Fibroblast of skin of right biceps (primary cell): ENCODE data around the gene TMEM144.

ENCODE experiments used
- DNase-seq: peaks from one replicate; pipeline ENCODE4 v3.0.0-alpha.2; 2013

TMEM144 gene

GRCh38 chr4:158209825-158210807 is at the start of gene TMEM144:
Gene TMEM144 (plus strand): TSS chr4:158210486. CDS start chr4:158212668, 2,182 bp downstream.
- peak; percentile 88 for DNase-seq

GRCh38 chr4:158161551-158162354 is 48.5 kb upstream of the TMEM144 start:
- peak; percentile 86 for DNase-seq

- no peak for DNase-seq
These were observed 47.7 kb upstream of the TMEM144 start for GRCh38 chr4:158162631-158163030.

DNA sequence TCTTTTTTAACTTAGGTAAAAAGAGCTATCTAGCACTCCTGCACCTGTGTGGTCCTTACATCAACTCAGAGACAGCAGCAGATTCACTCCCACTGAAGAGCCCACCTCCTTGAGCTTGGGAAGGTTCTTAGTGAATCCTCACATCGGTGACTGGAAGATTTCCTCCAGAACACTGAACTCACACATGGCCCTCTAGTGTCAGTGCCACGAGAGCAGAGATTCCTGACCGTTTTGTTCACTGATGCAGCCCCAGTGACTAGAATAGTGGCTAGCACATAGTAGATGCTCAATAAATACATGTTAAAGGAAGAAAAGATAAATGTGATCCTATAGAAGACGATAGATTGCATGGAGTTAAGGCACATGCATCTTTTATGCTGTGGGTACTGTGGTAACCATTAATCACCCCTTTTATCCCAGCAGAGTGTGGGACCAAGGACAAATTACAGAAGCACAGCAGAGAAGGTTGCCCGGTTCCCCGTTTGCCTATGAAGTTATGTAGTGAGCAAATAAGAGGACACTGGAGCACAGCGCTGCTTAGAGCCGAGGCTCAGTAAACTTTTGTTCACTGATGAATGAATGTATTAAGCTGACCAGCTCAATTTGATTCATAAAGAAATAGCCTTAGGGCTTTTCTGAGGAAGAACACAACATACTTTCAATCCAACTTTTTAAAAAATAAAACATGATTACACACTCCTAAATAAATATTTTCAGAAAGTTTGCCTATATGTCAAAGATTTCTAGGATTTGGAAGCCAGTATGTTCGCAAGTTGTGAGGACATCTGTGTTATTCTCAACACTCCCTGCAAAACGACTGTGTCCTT is 46.1 kb upstream of the TMEM144 start:
- DNase-seq = no peak

GRCh38 chr4:158164768-158165213 is 45.5 kb upstream of the TMEM144 start:
- no peak for DNase-seq

- DNase-seq = no peak
These were observed 43.6 kb upstream of the TMEM144 start for GRCh38 chr4:158166701-158167100.

- DNase-seq = no peak
These were observed 41.7 kb upstream of the TMEM144 start for GRCh38 chr4:158168606-158169005.

- DNase-seq = no peak
These were observed 40.8 kb upstream of the TMEM144 start for GRCh38 chr4:158169506-158169905.

DNA sequence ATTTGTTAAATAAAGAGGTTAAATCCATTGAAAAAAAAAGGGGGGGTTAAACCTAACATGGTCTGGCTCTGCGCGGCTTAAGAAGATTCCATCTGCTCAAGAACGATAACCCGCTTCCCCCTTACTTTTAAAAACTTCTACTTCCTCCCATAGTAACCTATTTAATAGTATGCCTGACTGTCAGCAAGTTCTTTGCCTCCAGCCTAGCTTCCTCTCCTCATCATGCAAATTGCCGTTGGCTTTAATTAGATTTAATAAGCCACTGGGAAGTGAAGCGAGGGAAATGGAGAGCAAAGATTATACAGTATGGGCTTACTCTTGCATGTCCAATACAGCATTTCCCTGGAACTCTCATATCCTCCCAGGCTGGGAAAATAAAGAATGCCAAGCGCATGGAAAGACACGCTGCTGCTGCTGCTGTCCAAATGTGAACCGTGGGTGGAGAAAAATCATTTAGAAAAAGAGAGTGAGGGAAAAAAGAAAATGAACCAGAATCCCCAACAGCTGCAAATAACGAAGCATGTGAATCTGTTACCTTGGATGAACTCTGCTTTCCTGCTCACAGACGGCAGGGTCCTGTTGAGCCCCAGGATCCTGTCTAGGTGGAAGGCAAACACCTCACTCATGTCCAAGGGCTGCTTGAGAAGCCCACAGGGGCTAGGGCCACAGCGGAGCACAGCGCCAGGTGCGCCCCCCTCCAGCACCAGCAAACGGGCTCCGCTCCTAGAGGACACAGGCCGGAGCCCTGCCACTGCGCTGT is 40.2 kb upstream of the TMEM144 start:
- DNase-seq = peak; percentile 43

DNA sequence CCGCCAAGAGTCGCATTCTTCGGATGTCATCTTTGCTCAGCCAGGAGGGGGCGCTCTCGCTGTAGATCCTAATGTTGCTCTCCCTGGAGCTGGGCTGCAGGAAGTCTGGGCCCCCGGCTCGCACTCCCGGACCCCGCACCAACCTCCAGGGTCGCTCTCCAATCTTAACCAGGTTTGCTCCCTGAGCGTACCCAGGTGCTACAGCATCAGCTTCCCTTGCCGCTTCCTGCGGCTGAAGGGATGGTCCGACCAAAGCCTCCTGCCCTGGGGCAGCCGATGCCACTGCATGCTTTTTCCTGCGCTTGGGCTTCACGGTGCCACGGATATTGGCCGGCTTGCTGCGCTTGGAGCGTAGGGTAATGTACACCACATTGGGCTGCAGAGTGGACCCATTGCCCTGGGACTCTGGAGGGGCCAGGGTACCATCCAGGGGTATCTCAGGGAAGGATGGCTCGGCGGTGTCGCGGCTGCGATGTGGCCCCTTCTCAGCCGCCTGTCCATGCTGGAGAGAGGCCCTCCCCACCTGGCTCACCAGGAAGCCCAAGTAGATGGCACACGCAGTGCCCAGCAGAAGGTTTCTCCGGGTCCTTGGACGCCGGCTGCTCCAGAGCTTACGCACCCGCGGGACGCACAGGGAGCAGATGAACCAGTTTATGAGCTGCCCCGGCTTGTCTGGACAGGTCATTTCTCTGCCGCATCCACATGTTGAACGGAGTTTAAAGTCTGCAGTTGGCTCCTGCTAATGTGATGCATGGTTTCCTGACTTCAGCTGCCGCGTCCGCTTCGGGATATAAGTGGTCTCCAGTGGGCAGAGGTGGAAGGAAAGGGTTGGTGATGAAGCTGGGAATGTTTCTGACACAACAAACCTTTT is 39.4 kb upstream of the TMEM144 start:
- DNase-seq = peak; percentile 51

DNA sequence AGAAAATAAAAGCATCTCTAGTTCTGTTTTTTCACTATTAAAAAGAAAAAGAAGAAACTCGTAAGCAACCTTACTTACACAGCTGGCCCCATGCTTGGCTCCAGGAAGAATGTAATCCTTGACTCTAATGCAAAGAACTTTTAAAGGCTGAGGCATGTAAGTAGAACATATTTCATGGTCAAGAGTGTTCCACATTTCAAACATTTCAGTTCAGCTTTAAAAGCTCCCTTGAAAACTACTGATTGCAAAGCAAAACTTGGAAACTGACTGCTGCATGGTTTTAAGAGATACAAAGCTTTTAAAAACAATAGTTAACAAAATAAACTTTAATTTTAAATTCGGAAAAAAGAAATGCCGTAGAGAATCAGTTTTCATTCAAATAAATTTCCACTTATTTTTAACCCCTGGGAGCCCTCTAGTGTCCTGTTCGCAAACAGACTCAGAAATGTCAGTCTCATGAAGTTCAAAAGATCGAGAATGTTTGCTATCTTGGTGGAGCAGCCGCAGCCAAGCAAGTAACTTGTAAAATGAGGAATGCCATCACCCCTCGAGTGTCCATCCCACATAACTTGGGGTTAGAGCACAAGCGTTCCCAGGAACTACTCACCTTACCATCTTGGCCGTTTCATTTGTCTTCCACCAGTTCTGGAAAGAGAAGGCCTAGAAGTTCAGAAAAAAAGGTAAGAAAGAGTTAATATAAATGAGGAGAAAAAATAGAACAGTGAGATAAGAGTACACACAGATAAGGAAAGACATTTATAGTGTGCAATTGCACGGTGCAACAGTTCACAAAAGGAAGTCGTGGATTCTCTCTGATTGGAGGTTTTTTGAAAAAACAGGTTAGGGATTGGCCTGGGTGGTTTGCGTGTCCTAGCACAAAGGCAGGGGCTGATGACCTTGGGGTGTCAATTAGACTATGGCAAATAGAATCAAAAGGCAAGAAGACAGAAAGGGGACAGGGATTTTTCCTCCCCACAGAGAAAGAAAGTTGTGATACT is 37.7 kb upstream of the TMEM144 start, which contains the start of gene GASK1B:
TSS of gene GASK1B (minus strand) at position 765 of the 998 bp plus-strand sequence. CDS start 1,650 bp downstream, outside the sequence.
- DNase-seq = peak; percentile 68

DNA sequence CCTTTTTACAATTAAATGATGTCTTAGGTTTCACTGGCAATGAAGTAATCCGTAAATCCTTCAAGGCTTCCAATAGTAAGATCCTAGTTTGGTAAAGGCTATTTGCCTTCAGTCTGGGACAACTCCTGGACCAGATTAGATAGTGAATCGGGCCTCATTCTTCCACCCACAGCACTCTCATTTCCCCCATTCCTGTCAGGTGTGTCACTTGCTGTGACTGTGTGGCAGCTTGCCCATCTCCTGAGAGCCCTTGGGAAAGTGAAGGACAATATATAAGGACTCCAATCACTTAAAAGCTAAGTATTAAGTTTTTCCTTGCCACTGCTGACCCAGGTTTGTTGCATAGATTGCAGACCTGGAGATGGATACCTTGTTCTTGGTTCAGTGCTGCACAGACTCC is 34.2 kb upstream of the TMEM144 start:
- DNase-seq = peak; percentile 63

DNA sequence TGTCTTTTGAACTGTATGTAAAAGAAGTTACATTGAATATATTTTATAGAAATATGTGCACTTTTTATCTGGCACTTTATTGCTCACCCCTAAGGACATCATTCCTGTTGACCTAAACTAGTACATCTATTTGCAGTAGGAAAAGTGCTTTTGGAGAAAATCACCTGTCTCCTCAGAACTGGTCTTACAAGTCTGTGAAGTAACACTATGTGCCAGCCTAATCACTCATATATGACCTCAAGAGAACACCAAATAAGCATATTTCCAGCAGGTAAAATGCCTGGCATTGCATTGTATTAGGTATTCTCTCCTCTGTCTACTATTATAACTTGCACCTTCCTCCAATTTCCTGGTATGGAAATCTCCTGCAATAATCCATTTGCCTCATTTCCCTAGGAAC is 33.5 kb upstream of the TMEM144 start:
- DNase-seq = no peak

GRCh38 chr4:158179465-158179864 is 30.8 kb upstream of the TMEM144 start:
- no peak for DNase-seq

GRCh38 chr4:158181906-158182305 is 28.4 kb upstream of the TMEM144 start:
- DNase-seq = no peak

GRCh38 chr4:158182736-158183135 is 27.6 kb upstream of the TMEM144 start:
- peak; percentile 56 for DNase-seq

- DNase-seq = no peak
These were observed 23.5 kb upstream of the TMEM144 start for GRCh38 chr4:158186815-158187214.

DNA sequence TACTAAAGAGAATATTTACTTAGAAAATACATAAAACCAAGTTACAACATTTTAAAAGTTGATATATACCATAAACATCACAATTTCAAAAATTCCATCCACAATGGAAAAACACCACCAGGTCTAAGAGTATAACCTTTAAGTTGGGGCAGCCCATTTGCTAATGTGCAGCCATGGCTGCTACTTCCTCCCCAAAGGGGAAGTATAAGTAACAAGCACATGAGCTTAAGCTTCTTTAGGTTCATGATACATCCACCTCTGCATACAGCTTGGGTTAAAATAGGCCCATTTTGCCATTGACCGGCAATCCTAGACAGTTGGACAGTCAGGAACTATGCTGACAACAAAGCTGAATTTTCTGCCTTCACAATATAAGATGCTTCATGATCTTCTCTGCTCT is 20.9 kb upstream of the TMEM144 start:
- DNase-seq = no peak

- no peak for DNase-seq
These were observed 19.6 kb upstream of the TMEM144 start for GRCh38 chr4:158190718-158191117.
